Stimulated activated CD4-positive, alpha-beta T cell treated with anti-CD3 and anti-CD28 coated beads, Interleukin-15, amount 100 ng/mL, for 1 hour (primary cell): ENCODE results near the gene GNA12.
A peak's percentile ranks its signal among the peaks of the same experiment; 100 is the strongest.
"Not testable (repeated sequence)": the region's sequence is repeated elsewhere in the genome, so short reads cannot be mapped to it uniquely, and the experiment has no call there.

Experiments used
- DNase-seq, 2 donors: peaks; one replicate each; pipeline ENCODE4 v3.0.0-alpha.2; 2020; ENCODE audit warnings: low read depth in 1 of 2, low spot score in 1 of 2

The GNA12 gene

GRCh38 chr7:2732388-2732787, 111.7 kb downstream of the GNA12 start:
- DNase-seq: no peak

GRCh38 chr7:2730846-2731770, 113.0 kb downstream of the GNA12 start:
- DNase-seq: no peak

- no peak for DNase-seq
Observed at GRCh38 chr7:2729893-2730716, 114.0 kb downstream of the GNA12 start.

GRCh38 chr7:2729031-2729892, 114.8 kb downstream of the GNA12 start:
- no peak for DNase-seq

GRCh38 chr7:2728316-2729030, 115.6 kb downstream of the GNA12 start:
- DNase-seq: no peak

GRCh38 chr7:2727206-2727605, 116.9 kb downstream of the GNA12 start:
- not testable (repeated sequence) for DNase-seq

GRCh38 chr7:2726316-2727018, 117.6 kb downstream of the GNA12 start:
- DNase-seq: no peak

- no peak for DNase-seq
Observed at GRCh38 chr7:2725178-2726105, 118.7 kb downstream of the GNA12 start.

- DNase-seq: no peak
Observed at GRCh38 chr7:2724453-2725177, 119.5 kb downstream of the GNA12 start.

- not testable (repeated sequence) for DNase-seq
Observed at GRCh38 chr7:2724036-2724435, 120.1 kb downstream of the GNA12 start.

- no peak for DNase-seq
Observed at GRCh38 chr7:2723138-2723850, 120.8 kb downstream of the GNA12 start.

GRCh38 chr7:2722591-2722990, 121.5 kb downstream of the GNA12 start:
- no peak for DNase-seq

- no peak for DNase-seq
Observed at GRCh38 chr7:2721842-2722241, 122.3 kb downstream of the GNA12 start.

GRCh38 chr7:2720024-2720423, 124.1 kb downstream of the GNA12 start:
- no peak for DNase-seq

GRCh38 chr7:2719007-2719406, 125.1 kb downstream of the GNA12 start:
- peak; percentile 31 to 57 for DNase-seq

- no peak for DNase-seq
Observed at GRCh38 chr7:2718296-2718965, 125.7 kb downstream of the GNA12 start.
